ENCODE data around the gene ASB5.
"Not testable (repeated sequence)": the region's sequence is repeated elsewhere in the genome, so short reads cannot be mapped to it uniquely, and the experiment has no call there.

Gene ASB5

GRCh38 chr4:176217510-176217909, 51.5 kb downstream of the ASB5 start:
- no peak for DNase-seq (ENCODE audit: low read depth)

DNA sequence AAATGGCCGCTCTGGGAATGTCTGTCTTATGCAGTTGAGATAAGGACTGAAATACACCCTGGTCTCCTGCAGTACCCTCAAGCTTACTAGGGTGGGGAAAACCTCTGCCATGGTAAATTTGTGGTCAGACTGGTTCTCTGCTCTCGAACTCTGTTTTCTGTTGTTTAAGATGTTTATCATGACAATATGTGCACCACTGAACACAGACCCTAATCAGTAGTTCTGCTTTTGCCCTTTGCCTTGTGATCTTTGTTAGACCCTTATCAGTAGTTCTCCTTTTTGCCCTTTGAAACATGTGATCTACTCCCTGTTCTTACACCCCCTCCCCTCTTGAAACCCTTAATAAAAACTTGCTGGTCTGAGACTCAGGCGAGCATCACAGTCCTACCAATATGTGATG, 56.7 kb downstream of the ASB5 start:
- DNase-seq (ENCODE audit: low read depth): not testable (repeated sequence)

DNA sequence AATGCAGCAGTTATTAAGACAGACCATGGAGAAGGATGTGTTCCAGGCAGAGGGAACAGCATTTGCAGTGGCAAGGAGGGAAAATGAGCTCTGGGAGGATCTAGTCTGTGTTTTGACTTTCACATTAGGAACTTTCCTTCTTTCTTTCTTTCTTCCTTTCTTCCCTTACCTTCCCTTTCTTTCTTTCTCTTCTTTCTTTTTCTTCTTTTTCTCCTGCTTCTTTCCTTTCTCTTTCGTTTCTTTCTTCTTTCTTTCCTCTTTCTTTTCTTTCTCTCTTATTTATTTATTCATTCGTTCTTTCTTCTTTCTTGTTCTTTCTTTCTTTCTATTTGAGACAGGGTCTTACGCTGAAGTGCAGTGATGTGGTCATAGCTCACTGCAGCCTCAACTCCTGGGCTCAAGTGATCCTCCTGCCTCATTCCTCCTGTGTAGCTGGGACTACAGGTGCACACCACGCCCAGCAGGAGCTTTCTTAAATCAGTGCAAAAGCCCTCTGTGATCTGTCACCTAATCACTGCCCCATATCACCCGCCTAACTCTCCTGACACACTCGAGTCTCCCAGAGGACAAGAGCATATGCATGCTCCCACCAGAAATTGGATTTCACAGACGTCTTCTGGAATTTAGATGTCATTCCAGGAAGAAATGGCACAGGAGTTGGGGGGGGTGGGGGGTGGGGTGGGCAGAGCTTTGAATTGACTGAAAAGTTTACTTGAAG, 58.3 kb downstream of the ASB5 start:
- DNase-seq (ENCODE audit: low read depth): no peak

GRCh38 chr4:176210101-176210500, 58.9 kb downstream of the ASB5 start:
- no peak for DNase-seq (ENCODE audit: low read depth)

- DNase-seq (ENCODE audit: low read depth): no peak
These were observed 59.5 kb downstream of the ASB5 start for GRCh38 chr4:176209535-176209934.

DNA sequence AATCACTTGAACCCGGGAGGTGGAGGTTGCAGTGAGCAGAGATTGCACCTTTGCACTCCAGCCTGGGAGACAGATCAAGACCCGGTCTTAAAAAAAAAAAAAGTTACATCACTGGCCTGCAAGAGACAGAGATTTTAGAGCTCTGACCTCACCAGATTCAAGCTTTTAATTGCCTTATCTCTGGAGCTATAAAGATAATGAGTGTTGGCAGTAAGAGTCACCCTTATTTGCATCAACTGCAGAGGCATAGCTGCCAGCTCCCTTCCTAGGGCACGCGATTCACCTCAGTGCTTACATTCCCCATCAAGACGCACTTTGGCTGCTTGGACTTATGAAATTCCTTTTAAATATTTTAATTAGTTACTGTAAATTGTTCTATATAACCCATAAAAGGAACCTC, 61.2 kb downstream of the ASB5 start:
- no peak for DNase-seq (ENCODE audit: low read depth)

DNA sequence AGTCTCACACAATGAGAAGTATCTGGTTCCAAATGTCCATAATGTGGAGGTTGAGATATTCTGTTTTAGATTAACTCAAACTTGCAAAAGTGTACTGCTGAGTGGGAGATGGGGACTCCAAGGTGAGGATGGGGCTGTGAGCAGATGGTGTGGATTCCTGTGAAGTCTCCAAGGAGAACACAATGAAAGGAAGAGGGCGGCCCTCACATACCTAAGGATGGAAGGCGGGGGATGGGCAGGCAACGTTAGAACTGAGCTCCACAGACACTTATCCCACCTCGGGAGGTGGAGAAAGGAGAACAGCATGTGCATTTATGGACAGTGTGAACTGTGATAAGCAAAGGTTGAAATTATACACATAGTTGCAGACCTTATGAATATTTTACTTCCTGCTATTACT, 63.7 kb downstream of the ASB5 start:
- DNase-seq (ENCODE audit: low read depth): no peak

- no peak for DNase-seq (ENCODE audit: low read depth)
These were observed 70.6 kb downstream of the ASB5 start for GRCh38 chr4:176198316-176198903.

DNA sequence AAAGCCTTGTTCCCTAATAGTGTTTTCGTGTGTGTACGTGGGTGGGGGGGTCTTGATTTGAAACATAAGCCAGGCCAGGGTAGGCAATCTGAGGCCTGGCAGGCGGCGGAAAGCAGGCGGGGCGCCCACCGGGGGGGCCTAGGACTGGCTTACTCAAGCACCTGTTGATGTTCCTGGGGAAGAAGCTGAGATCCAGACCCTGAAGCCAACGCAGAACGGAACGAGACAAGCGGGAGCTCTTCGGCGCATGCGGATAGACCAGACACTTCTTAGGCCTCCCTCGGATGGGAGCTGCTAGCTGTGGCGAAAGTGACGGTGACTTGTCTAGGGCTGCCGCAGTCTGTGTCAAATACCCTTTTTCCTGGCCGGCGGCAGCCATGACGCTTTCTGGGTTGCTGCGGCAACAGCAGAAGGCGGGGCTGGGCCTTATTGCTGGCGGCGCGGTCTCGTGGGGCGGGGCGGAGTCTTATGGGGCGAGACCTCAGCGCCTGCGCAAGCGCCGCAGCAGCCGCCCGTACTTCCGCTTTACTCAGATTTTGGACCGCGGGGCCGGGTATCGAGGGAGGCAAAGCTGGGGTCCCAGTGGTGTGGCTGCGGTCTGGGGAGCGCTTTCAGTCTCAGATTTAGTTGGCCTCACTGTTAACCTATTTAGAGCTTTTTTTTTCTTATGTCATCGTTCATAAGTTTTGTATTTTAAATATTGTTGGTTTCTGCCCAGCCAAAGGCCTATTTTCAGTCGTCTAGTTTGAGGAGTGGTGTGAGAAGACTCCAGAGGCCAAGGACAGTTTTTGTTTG, 73.6 kb downstream of the ASB5 start, which contains the start of gene SPATA4:
SPATA4 (minus strand) TSS at position 402 of the 795 bp plus-strand sequence; CDS start at position 379, 23 bp downstream.
- peak; percentile 83 for DNase-seq (ENCODE audit: low read depth)

DNA sequence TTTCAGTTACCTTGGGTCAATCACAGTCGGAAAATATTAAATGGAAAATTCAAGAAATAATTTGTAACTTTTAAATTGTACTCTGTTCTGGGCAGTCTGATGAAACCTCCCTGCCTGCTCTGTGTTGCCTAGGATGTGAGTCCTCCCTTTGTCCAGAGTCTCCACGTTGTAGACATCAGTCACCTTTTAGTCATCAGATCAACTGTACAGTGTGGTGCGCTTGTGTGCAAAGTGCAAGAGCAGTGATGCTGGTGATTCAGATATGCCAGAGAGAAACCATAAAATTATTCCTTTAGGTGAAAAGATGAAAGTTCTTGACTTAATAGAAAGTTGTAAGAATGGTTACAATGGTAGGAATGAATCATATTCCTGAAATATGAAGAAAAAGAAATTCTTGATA, 75.1 kb downstream of the ASB5 start:
- DNase-seq (ENCODE audit: low read depth): peak; percentile 79

DNA sequence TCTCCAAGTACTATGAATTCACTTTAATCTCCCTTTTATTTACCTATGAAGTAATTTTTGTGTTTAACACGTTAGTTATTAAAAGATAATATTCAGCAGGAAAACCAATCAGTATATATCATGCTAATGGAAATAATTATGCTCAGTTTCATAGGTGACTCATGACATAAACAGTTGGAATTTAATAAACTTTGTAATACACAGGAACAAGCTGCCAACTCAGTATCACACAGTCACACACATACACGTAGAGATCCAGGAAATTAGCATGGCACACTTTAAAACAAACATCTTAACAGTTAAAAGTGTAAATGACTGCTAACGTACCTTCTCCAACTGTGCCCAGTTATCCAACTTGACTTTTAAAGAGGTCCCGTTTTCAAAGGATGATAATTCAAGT, 75.9 kb downstream of the ASB5 start:
- DNase-seq (ENCODE audit: low read depth): no peak

DNA sequence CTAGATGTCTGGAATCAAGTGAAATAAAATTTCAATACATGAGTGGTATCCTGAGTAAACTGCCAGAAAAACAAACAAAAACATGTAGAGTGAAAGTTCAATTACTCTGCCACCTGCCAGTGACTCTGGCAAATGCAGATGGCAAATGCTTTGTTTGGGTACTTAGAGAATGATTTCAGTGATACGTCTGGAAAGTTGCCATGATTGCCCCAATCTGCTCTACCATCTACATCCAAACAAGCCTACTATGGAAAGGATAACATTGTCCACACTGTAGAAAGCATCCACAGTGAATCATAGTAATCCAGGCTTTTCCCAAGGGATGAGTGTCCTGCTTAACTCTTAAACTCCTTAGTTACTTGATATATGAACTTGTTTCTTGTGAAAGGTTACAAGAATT, 77.0 kb downstream of the ASB5 start:
- peak; percentile 34 for DNase-seq (ENCODE audit: low read depth)

DNA sequence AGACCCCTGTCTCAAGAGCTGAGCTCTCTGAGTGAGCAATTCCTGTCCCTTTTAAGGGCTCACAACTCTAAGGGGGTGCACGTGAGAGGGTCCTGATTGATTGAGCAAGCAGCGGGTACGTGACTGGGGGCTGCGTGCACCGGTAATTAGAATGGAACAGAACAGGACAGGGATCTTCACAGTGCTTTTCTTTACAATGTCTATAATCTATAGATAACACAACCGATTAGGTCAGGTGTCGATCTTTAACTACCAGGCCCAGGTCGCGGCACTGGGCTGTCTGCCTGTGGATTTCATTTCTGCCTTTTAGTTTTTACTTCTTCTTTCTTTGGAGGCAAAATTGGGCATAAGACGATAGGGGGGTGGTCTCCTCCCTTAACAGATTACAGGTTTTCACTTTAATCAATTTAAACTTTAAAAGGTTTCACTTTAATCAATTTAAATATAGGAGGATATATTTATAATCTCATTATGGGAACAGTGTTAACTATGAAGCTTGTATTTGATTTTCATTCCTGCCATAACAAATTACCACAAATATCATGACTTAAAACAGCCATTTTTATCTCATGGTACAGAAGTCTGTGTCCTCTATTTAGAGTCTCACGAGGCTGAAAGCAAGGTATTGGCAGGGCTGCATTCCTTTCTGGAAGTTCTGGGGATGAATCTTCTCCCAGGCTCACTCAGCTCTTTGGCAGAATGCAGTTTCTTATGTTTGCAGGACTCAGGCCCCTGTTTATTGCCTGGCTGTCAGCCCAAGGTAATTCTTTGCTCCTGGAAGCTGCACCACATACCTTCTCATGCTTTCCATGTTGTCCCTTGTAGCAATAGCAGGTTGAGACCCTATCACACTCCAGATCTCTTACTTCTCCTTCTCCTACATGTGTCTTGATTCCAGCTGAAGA, 78.9 kb downstream of the ASB5 start:
- DNase-seq (ENCODE audit: low read depth): no peak

DNA sequence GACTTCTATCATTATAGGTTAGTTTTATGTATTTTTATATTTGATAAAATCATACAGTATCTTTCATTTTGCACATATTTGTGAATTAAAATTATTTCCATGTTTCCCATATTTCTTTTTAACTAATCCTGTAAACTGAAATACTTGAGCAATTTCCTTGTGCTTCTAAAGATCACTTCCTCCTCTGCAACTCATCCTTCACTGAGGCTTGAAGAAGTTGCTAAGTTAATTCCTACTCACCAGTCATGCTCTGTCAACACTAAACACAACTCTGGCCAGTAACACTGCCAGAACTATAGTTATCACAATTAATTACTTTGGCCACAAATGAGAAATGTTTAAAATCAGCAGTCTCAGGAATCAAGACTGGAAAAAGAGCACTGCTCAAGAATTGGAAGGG, 80.4 kb downstream of the ASB5 start:
- no peak for DNase-seq (ENCODE audit: low read depth)

DNA sequence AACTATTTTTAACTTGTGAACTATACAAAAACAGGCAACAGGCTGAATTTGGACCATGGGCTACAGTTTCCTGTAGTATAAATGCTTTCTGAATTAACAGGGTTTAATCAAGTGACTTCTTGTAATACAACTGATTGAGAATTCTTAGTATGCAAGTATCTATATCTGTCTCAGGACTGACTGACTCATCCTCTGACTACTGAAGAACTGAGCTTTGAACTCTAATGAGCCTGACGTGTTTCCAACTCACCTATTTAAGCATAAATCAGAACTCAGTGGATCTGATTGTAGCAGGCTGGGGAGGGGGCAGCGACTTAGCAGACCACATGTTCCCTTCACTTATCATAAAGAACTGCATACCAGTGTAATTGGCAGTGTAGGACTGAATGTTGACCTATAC, 81.4 kb downstream of the ASB5 start:
- no peak for DNase-seq (ENCODE audit: low read depth)

GRCh38 chr4:176186671-176187395, 82.2 kb downstream of the ASB5 start:
- no peak for DNase-seq (ENCODE audit: low read depth)

DNA sequence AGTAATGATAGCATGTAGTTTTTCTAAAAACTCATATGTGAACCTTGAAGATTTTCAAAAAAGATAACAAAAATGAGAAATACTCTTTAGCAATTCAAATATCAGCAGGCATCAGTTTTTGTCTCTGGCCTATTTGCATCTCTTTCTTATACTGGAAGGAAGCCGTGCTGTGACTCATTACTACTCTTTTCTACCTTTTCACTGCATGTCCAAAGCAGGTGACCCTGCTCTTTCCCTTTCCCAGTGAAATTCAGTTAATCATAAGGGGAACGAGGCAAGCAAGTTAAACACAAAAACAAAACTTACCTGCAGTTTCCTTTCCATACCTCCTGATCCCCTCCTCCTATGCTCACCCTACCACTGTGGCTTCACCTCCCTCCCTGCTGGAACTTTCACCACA, 83.0 kb downstream of the ASB5 start:
- DNase-seq (ENCODE audit: low read depth): no peak

- peak; percentile 76 for DNase-seq (ENCODE audit: low read depth)
These were observed 84.0 kb downstream of the ASB5 start for GRCh38 chr4:176185051-176185450.

All from stromal cell of bone marrow (primary cell).